Measurements from ENCODE around the gene SH3GL2. TPM values are rescaled to one million over a fixed set of nuclear protein-coding genes. Genes with fewer than 3 reads are reported as not detected.

SH3GL2 gene
- total and polyA plus RNA-seq, 2 experiments from 2014 or later, result 0.06 TPM; not detected in 1

DNA sequence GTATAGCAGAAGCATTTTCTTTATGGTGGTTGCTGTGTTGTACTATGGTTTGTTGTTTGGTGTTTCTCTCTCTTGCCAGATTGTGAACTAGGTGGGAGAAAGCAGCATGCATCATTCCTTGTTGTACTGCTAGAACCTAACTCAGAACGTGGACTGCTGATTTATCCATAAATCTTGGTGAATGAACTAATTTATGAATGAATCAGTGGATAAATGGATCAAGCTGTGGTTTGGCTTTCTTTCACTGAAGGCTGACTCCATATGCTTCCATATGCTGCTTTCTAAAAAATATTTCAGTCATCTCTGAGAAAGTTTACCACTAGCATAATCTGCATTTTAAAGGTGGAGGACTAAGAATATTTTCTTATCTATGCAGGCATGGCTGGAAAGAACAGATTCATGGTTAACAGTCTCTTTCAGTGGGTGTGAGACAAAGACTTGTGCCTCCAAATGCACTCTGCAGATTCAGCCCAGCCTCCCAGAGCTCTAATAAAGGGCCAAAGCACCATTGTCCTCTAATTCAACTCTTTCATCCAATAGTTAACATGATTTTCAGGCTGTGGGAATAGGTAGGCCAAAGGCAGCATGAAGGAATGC lies 237.7 kb downstream of the SH3GL2 start:
- no peak overlapping the region for H3K27ac ChIP-seq
- H3K9me2 ChIP-seq (ENCODE audit: insufficient read depth), result no peaks in the 10 kb centered on the region
- no peaks in the 10 kb centered on the region for H3K9me3 ChIP-seq (ENCODE audit: low read depth)
- H3K79me2 ChIP-seq (ENCODE audit: insufficient read depth), result no peaks in the 10 kb centered on the region
- no peak overlapping the region for H3K4me3 ChIP-seq
- peak; percentile 46 for DNase-seq
- in situ Hi-C loops (cut with MboI), result loop anchor here (25.0 kb wide), 1 partner anchor 621 kb away; no protein-coding TSS in a partner anchor
- peaks cover 20% of the 10 kb centered on the region for H3K27me3 ChIP-seq (replicated peaks; ENCODE audit: insufficient read depth)
- no peak overlapping the region for H3K9ac ChIP-seq
- no peak overlapping the region for H3K4me2 ChIP-seq (ENCODE audit: unreplicated experiment)
- H3K4me1 ChIP-seq (ENCODE audit: insufficient read depth), result no peaks in the 10 kb centered on the region
- 0 to 13% methylated on average over 1 of the region's 1 CpG for WGBS, 2 experiments (ENCODE audit: low coverage in 1 of 2, low lambda C conversion rate in 2 of 2, missing lambda C conversion rate in 2 of 2)
- H3K36me3 ChIP-seq (ENCODE audit: low read depth), result no peaks in the 10 kb centered on the region
- no peaks in the 10 kb centered on the region for H4K20me1 ChIP-seq (ENCODE audit: insufficient read depth)
- TF ChIP-seq EZH2 (IDR thresholded peaks at IDR 0.05; ENCODE audit: insufficient read depth, poor library complexity, severe bottlenecking) (no peak), EZH2phosphoT487 (IDR thresholded peaks at IDR 0.05; ENCODE audit: insufficient read depth, low read depth) (no peak)
- no peaks in the 10 kb centered on the region for H3F3A ChIP-seq (ENCODE audit: insufficient read depth)
- H2AFZ ChIP-seq, result no peak overlapping the region

DNA sequence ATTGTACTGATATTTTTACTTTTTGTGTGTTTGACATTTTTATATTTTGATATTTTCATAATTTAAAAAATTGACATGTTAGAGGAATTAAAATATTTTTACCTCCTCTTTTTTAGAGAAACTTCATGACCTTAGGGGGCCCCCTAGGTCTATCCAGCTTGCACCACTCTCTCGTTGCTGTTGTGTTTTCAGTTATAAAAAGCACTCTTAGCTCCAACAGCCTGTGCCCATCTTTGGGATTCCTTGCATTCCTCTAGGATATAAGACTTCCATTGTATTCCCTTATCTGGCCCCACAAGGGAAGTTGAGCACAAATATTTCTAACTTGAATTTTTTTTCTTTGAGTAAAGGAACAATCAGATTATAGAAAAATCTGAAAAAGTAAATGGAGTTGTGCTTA lies 245.3 kb downstream of the SH3GL2 start:
- no peak overlapping the region for H3K9ac ChIP-seq
- H3K9me3 ChIP-seq (ENCODE audit: low read depth), result no peaks in the 10 kb centered on the region
- in situ Hi-C loops (cut with MboI), result loop anchor here (10.0 to 25.0 kb wide), 2 partner anchors 613 to 1201 kb away; no protein-coding TSS in a partner anchor
- peaks cover 5% of the 10 kb centered on the region; the same call in 1 of the 2 replicates for H3K27me3 ChIP-seq (replicated peaks; ENCODE audit: insufficient read depth)
- H3K9me2 ChIP-seq (ENCODE audit: insufficient read depth), result no peaks in the 10 kb centered on the region
- H4K20me1 ChIP-seq (ENCODE audit: insufficient read depth), result no peaks in the 10 kb centered on the region
- H3K4me3 ChIP-seq, result no peak overlapping the region
- H3K4me1 ChIP-seq (ENCODE audit: insufficient read depth), result no peaks in the 10 kb centered on the region
- H3K4me2 ChIP-seq (ENCODE audit: unreplicated experiment), result no peak overlapping the region
- no peaks in the 10 kb centered on the region for H3F3A ChIP-seq (ENCODE audit: insufficient read depth)
- TF ChIP-seq EZH2 (IDR thresholded peaks at IDR 0.05; ENCODE audit: insufficient read depth, poor library complexity, severe bottlenecking) (no peak), EZH2phosphoT487 (IDR thresholded peaks at IDR 0.05; ENCODE audit: insufficient read depth, low read depth) (no peak)
- H3K27ac ChIP-seq, result no peak overlapping the region
- H2AFZ ChIP-seq, result no peak overlapping the region
- no peaks in the 10 kb centered on the region for H3K36me3 ChIP-seq (ENCODE audit: low read depth)
- no peak for DNase-seq
- 21 to 24% methylated on average over 1 of the region's 1 CpG for WGBS, 2 experiments (ENCODE audit: low coverage in 1 of 2, low lambda C conversion rate in 2 of 2, missing lambda C conversion rate in 2 of 2)
- H3K79me2 ChIP-seq (ENCODE audit: insufficient read depth), result no peaks in the 10 kb centered on the region

DNA sequence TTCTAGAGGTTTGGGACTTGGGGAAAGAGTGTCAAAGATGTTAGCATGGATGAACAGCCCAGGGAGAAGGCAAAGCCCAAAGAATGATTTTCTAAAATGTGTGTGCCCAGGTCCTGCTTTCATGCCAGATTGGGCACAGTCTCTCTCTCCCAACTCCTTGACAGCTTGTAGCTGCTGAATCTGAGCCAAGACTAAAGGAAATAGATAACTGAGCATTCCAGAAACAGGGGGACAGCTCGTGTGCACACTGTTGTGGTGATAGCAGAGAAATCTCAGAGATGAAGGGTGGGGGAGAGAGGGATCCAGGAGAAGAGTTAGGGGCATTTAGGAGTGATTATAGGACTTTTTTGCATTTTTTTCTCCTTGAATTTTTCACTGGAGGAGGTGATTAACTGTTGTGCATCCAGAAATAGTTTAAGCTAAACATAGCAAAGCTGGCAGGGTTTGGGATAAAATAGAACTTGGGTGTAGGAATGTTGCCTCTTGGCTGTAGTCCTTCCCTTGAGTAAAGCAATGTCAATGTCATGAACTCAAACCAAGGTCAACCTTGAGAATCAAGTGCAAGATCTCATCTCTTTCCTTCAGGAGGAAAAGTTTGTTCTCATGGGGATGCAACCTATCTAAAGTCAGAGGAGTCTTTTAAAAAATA lies 245.9 kb downstream of the SH3GL2 start:
- no peaks in the 10 kb centered on the region for H3F3A ChIP-seq (ENCODE audit: insufficient read depth)
- no peak overlapping the region for H2AFZ ChIP-seq
- no peak overlapping the region for H3K9ac ChIP-seq
- no peak overlapping the region for H3K4me2 ChIP-seq (ENCODE audit: unreplicated experiment)
- H3K27ac ChIP-seq, result no peak overlapping the region
- no peak overlapping the region for H3K4me3 ChIP-seq
- no peaks in the 10 kb centered on the region for H4K20me1 ChIP-seq (ENCODE audit: insufficient read depth)
- H3K36me3 ChIP-seq (ENCODE audit: low read depth), result no peaks in the 10 kb centered on the region
- 14 to 21% methylated on average over 1 of the region's 1 CpG for WGBS, 2 experiments (ENCODE audit: low coverage in 1 of 2, low lambda C conversion rate in 2 of 2, missing lambda C conversion rate in 2 of 2)
- no peaks in the 10 kb centered on the region for H3K9me3 ChIP-seq (ENCODE audit: low read depth)
- no peak for DNase-seq
- no peaks in the 10 kb centered on the region for H3K79me2 ChIP-seq (ENCODE audit: insufficient read depth)
- no peaks in the 10 kb centered on the region for H3K4me1 ChIP-seq (ENCODE audit: insufficient read depth)
- no peaks in the 10 kb centered on the region for H3K9me2 ChIP-seq (ENCODE audit: insufficient read depth)
- H3K27me3 ChIP-seq (replicated peaks; ENCODE audit: insufficient read depth), result peaks cover 5% of the 10 kb centered on the region; the same call in 1 of the 2 replicates
- in situ Hi-C loops (cut with MboI), result loop anchor here (10.0 to 25.0 kb wide), 2 partner anchors 613 to 1200 kb away; no protein-coding TSS in a partner anchor
- TF ChIP-seq EZH2 (IDR thresholded peaks at IDR 0.05; ENCODE audit: insufficient read depth, poor library complexity, severe bottlenecking) (no peak), EZH2phosphoT487 (IDR thresholded peaks at IDR 0.05; ENCODE audit: insufficient read depth, low read depth) (no peak)

DNA sequence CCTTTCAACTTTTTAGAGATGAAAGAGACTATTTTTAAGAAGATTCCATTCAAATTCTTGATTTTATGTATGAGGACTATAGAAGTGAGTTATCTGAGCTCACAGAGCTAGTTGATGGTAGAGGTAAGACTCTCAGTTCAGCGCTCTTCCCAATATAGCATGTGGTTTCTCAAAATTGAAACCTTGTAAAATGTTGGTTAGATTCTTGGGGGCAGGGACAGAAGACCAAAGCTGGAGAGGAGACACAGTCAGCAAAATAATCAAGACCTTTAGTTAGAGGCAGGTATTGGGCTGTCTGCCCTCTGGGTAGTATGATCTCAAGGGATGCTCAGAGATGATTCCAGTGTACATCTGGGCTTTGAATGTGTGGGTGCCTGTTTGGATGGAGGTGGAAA lies 246.4 kb downstream of the SH3GL2 start:
- Histone ChIP-seq H3K9me3 (ENCODE audit: low read depth) (no peaks in the 10 kb centered on the region), H3K27me3 (replicated peaks; ENCODE audit: insufficient read depth) (peaks cover 5% of the 10 kb centered on the region; the same call in 1 of the 2 replicates), H4K20me1 (ENCODE audit: insufficient read depth) (no peaks in the 10 kb centered on the region), H3K27ac (no peak overlapping the region), H3K79me2 (ENCODE audit: insufficient read depth) (no peaks in the 10 kb centered on the region), H3K4me2 (ENCODE audit: unreplicated experiment) (no peak overlapping the region), H2AFZ (no peak overlapping the region), H3K9me2 (ENCODE audit: insufficient read depth) (no peaks in the 10 kb centered on the region), H3F3A (ENCODE audit: insufficient read depth) (no peaks in the 10 kb centered on the region), H3K4me3 (no peak overlapping the region), H3K9ac (no peak overlapping the region), H3K4me1 (ENCODE audit: insufficient read depth) (no peaks in the 10 kb centered on the region), H3K36me3 (ENCODE audit: low read depth) (no peaks in the 10 kb centered on the region)
- WGBS, 2 experiments (ENCODE audit: low coverage in 1 of 2, low lambda C conversion rate in 2 of 2, missing lambda C conversion rate in 2 of 2), result 60 to 80% methylated on average over 1 of the region's 1 CpG
- no peak for DNase-seq
- in situ Hi-C loops (cut with MboI), result loop anchor here (10.0 kb wide), 1 partner anchor 1200 kb away; no protein-coding TSS in a partner anchor
- TF ChIP-seq EZH2 (IDR thresholded peaks at IDR 0.05; ENCODE audit: insufficient read depth, poor library complexity, severe bottlenecking), result no peak
- TF ChIP-seq EZH2phosphoT487 (IDR thresholded peaks at IDR 0.05; ENCODE audit: insufficient read depth, low read depth), result no peak

Measured in GM23248 (cell line).